HepG2 (cell line): Measurements from ENCODE around the gene EPHB4. TPM values are rescaled to one million over a fixed set of nuclear protein-coding genes. Genes with fewer than 3 reads are reported as not detected.
A peak's percentile ranks its signal among the peaks of the same experiment; 100 is the strongest.

Experiments used
- ATF6 ChIP-seq: sonication (generic); formaldehyde crosslinking; conservative IDR thresholded peaks from 2 replicates; pipeline ENCODE4 v1.4.0; 2020; ENCODE audit warnings: missing genetic modification reagents
- CENPBD1 ChIP-seq: sonication (generic); formaldehyde crosslinking; IDR thresholded peaks from 2 replicates; pipeline ENCODE4 v1.8.0; 2022; ENCODE audit warnings: missing genetic modification reagents, low read depth, mild to moderate bottlenecking, borderline replicate concordance
- KLF15 ChIP-seq: sonication (generic); formaldehyde crosslinking; IDR thresholded peaks from 2 replicates; pipeline ENCODE4 v1.8.1; 2023; ENCODE audit warnings: borderline replicate concordance, mild to moderate bottlenecking, inconsistent platforms, missing genetic modification reagents, mixed read lengths
- MIXL1 ChIP-seq: IDR thresholded peaks from 2 replicates; pipeline ENCODE4 v1.6.1; 2016
- MYNN ChIP-seq: sonication (generic); formaldehyde crosslinking; IDR thresholded peaks from 2 replicates; pipeline ENCODE4 v1.4.0; 2020; ENCODE audit warnings: mild to moderate bottlenecking, low read depth, missing genetic modification reagents
- PHF21A ChIP-seq: sonication (generic); formaldehyde crosslinking; IDR thresholded peaks from 2 replicates; pipeline ENCODE4 v1.5.0; 2020; ENCODE audit warnings: mild to moderate bottlenecking, missing genetic modification reagents
- REL ChIP-seq: sonication (generic); formaldehyde crosslinking; conservative IDR thresholded peaks from 2 replicates; pipeline ENCODE4 v1.8.0; 2022; ENCODE audit warnings: mild to moderate bottlenecking, missing genetic modification reagents, moderate library complexity
- THAP9 ChIP-seq: sonication (generic); formaldehyde crosslinking; IDR thresholded peaks from 2 replicates; pipeline ENCODE4; 2020; ENCODE audit warnings: missing genetic modification reagents, mild to moderate bottlenecking, borderline replicate concordance
- ZBTB38 ChIP-seq: sonication (generic); formaldehyde crosslinking; IDR thresholded peaks from 2 replicates; pipeline ENCODE4 v1.5.1; 2020; ENCODE audit warnings: mild to moderate bottlenecking, missing genetic modification reagents
- ZNF281 ChIP-seq: sonication (generic); formaldehyde crosslinking; IDR thresholded peaks from 2 replicates; pipeline ENCODE4 v1.4.0; 2020; ENCODE audit warnings: missing genetic modification reagents, borderline replicate concordance
- ZNF558 ChIP-seq: sonication (generic); formaldehyde crosslinking; IDR thresholded peaks from 2 replicates; pipeline ENCODE4 v1.9.0; 2022; ENCODE audit warnings: mild to moderate bottlenecking, missing genetic modification reagents, borderline replicate concordance
- ZNF619 ChIP-seq: sonication (generic); formaldehyde crosslinking; IDR thresholded peaks from 2 replicates; pipeline ENCODE4 v1.4.0; 2020; ENCODE audit warnings: mild to moderate bottlenecking, missing genetic modification reagents
- polyA plus RNA-seq, 8 experiments: library from polyadenylated mRNA; depleted of rRNA in 3 of 8; stranded (reverse) in 7 of 8; unstranded in 1 of 8; fragments of >200 nt; fragmentation: Illumina TruSeq in 4 of 8; extraction: Trizol in 4 of 8; gene quantifications; 2 replicates each; pipeline versions ENCODE4 v1.2.1 to v1.2.3, GENCODE V29; 2011 to 2016; ENCODE audit warnings: low read depth in 4 of 8, missing spikeins in 1 of 8, mixed read lengths in 1 of 8; ENCODE audit not compliant: insufficient read depth in 1 of 8
- total RNA-seq, 5 experiments: library from RNA; depleted of rRNA; stranded (reverse); fragments of >200 nt; fragmentation: Illumina TruSeq; extraction: Trizol; gene quantifications; 2 replicates each; pipeline ENCODE4 v1.2.3, GENCODE V29; 2016; ENCODE audit warnings: low read depth in 1 of 5

Gene EPHB4
- total and polyA plus RNA-seq, 2 of the 13 experiments (the other 11 are each of a cell fraction or from before 2014, with no cell fraction given): 61.4 to 69.6 TPM

GRCh38 chr7:100852048-100852872, 24.9 kb upstream of the EPHB4 start, which contains the start of gene SLC12A9 (continued):
- TF ChIP-seq ZNF281 (CRISPR knock-in tag) (0 out of 2 replicates have a peak, but pooled peaks have one; percentile 51), KLF15 (CRISPR knock-in tag) (0 out of 2 replicates have a peak, but pooled peaks have one; percentile 47), ATF6 (CRISPR knock-in tag) (no peak), ZNF619 (CRISPR knock-in tag) (peak; percentile 62; the same call in 1 of the 2 replicates), ZBTB38 (peak; percentile 51; the same call in 1 of the 2 replicates), ZNF558 (CRISPR knock-in tag) (peak; percentile 56; the same call in 1 of the 2 replicates), PHF21A (CRISPR knock-in tag) (peak; percentile 54; the same call in 1 of the 2 replicates), MYNN (0 out of 2 replicates have a peak, but pooled peaks have one; percentile 61), THAP9 (CRISPR knock-in tag) (peak; percentile 38; the same call in 1 of the 2 replicates), CENPBD1 (CRISPR knock-in tag) (no peak), MIXL1 (CRISPR knock-in tag) (0 out of 2 replicates have a peak, but pooled peaks have one; percentile 35), REL (CRISPR knock-in tag) (0 out of 2 replicates have a peak, but pooled peaks have one; percentile 43)
